Fibroblast of skin of right biceps (primary cell): ENCODE data around the gene ARRB1.
"Not testable (repeated sequence)": the region's sequence is repeated elsewhere in the genome, so short reads cannot be mapped to it uniquely, and the experiment has no call there.

ENCODE experiments used
- DNase-seq: peaks from one replicate; pipeline ENCODE4 v3.0.0-alpha.2; 2013

Gene ARRB1

DNA sequence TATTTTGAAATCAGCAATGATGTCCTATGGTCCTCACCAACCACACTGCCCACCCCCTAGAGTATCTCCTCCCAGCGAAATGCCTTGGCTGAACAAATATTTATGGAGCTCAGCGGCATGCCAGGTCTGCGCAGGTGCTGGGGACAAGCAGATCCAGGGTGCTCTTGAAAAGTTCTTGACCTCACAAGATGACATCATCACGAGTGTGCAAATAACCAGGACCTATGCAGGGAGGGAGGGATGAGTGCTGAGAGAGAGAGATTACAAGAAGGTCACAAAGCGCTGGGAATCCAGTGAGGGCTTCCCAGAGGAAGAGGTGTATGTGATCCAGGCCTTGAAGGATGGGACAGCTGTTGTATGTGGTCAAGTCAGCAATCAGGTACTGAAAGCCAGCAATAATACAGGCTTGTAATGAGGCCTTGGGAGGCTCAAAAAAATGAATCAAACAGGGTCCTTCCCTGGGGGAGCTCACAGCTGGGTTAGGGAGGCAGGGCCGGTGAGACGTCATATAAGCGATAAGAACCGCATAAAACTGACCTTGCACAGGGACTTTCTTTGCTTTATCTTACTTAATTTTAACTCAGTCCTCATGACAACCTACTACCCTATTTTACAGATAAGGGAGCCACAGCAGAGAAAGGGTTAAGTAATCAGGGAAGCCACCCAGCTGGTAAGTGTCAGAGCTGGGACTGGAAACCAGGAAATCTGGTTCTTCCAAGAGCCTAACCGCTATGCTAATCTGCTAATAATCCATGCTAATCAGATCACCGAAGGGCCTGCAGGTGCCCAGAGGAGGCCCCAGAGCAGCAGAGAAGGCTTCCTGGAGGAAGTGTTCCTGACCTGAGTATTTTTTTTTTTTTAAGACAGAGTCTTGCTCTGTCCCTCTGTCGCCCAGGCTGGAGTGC lies 8.2 kb downstream of the ARRB1 start:
- DNase-seq: no peak

DNA sequence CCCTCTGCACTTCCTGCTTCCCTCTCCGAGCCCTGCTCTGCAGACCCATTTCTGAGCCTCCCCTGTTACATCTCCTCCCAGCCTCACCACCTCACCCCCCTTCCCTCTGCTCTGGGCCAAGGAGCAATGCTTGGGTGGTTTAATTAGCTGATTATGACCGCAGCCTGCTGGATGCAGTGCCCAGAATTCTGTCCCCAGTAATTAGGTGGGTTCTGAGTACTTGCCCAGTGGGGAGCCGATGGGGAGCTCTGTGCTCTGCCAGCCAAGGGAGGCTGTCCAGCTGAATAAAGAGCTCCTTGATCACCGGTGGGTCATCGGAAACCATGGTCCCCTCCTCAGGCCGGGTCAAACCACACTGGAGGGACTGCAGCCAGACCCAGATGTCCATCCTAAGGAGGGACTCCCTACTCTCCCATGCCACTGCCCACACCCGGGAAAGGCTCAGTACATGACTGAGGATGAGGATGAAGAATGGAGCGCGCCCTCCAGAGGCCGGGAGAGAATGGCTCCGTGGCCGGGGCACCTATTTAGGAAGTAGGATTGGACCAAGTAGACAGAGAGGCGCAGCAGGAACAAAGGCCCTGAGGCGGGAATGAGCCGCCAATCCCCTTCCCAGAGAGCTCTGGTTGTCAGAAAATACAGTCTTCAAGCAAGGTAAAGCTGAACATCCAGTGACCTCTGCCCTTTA lies 9.1 kb downstream of the ARRB1 start:
- no peak for DNase-seq

DNA sequence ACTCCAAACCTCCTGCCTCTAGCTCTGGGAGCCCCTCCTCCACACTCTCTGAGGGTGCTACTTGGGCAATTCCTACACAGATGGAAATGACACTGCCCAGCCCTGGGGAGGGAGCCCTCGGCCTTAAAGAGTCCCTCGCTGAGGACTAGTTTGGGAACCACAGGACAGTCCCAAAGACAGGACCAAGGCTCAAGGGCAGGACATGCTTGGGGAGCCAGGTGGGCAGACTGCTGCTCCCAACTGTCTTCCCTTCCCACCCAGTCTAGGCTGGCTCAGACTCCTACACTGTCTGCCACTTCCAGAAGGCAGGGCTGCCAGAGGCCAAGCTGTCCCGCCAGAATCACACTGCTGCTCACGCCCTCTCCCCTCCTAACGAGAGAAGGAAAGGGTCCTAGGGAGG lies 9.8 kb downstream of the ARRB1 start:
- no peak for DNase-seq

DNA sequence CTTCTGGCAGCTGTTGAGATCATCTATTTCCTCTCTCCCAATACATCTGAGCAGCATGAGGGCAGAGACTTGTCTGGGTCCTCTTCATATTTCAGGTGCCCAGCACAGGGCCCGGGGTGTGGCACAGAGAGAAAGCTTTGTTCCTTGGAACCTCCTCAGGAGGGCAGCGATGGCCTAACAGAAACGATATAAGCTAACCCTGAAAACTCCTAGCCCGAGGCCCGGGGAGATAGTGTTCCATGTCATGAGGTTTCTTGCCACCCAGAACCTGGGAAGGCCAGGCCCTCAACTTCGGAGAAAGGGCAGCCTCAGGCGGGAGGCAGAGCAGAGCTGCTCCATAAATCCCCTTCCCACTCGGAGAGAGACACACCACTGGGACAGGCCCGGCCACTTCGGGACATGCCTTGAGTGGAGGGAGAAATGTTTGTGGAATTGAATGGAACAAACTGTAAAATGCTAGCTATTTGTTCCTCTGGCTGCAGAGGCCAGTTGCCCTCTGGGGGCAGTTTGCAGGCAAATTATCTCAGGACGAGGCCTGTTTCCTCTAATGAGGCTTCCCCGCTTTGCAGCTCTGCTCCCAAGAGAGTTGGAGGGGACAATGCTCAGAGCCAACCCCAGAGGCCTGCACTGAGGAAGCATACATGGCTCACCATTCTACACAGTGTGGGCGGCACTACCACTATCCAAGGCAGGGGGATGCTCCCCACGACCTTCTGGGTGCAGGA lies 11.6 kb downstream of the ARRB1 start:
- DNase-seq: no peak

DNA sequence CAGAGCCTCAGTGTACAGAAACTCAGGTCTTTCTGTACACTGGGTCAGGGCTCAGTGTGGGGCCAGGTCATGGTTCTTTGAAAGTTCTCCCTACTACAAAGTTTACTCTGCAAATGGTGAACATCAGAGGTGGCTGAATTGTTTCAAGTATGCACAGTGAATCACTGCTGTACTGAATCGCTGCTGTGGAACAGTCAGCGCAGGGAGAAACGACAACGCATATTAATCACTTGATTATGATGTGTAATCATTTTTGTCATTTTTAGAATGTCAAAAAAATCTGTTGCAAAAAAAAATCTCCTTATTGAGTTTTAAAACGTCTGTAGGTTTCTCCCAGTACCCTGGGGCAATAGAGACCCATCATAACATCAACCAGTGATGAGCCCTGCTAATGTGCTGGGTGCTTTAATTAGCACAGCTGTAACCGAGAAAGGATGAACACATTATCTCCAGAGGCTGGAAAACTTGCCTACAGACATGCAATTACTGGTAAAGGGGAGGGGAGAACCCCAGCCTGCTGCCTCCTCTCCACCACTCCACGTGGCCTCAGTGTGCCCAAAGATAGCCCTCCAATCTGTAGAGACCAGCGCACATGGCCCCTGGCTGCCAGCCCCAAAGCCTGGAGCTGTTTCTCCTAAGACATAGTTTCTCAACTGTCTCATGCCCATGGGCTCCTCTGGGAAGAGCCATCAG lies 12.8 kb downstream of the ARRB1 start:
- DNase-seq: peak; percentile 69

DNA sequence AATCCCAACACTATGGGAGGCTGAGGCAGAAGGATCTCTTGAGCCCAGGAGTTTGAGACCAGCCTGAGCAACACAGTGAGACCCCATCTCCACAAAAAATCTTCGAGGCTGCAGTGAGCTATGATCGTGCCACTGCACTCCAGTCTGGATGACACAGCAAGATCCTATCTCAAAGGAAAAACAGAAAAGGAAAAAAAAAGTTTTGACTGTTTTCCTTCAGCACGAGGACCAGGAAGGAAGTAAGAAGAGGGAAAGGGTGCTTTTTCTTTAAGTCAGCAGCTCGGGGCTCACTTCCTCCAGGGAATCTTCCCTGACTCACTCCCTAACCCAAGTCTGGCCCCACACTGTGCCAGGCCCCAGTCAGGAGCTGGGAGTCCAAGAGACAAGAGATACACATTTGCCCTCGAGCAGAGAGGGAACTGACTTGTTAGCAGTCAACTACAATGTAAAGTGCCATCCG lies 14.2 kb downstream of the ARRB1 start:
- DNase-seq: peak; percentile 62

DNA sequence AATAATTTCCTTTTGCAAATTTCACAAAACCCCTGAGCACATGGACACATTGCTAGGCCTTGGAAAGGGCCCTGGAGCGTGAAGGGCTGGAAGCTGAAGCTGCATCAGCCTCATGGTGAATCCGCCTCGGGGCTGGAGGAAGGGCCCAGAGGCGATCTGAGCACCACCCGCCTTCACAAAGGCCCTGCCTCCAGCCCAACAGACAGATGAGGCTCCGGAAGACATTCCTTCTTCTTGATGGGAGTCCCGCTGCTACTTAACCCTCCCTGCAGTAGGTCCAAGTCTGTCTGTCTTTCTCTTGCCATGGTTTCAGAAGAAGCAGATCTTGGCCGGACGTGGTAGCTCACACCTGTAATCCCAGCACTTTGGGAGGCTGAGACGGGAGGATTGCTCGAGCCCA lies 16.5 kb downstream of the ARRB1 start:
- DNase-seq: no peak

DNA sequence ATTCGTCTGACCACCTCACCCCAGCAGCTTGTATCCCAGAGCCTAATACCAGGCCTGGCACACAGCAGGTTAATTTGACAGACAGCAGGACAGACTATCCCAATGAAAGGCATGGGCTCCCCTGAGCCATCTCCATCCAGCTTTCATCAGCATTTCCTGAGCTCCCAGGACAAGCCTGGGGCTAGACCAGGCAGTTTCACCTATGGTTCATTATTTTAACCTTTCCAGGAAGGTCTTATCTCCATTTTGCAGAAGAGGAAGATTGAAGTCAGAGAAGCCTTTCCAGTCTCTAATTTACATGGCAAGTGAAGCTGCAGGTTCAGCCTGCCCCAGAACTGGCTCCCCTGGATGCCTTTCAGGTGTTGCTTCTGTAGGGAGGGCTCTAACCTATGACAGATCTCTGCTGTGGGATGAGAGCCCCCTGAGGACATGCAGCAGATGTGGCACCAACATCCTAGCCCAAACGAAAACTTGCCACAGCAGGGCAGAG lies 17.0 kb downstream of the ARRB1 start:
- DNase-seq: no peak

DNA sequence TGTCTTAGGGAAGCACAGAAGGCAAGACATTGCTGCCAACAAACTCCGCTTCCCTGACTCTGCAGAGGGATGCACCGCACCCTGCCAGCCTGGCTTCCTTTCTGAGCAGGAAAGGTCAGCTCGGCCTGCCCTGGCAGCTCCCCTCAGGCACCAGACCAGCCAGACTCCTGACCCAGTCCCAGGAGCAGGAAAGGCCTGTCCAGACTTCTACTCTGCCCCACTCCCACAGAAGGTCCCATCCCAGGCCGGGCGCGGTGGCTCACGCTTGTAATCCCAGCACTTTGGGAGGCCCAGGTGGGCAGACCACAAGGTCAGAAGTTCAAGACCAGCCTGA lies 17.7 kb downstream of the ARRB1 start:
- DNase-seq: no peak

DNA sequence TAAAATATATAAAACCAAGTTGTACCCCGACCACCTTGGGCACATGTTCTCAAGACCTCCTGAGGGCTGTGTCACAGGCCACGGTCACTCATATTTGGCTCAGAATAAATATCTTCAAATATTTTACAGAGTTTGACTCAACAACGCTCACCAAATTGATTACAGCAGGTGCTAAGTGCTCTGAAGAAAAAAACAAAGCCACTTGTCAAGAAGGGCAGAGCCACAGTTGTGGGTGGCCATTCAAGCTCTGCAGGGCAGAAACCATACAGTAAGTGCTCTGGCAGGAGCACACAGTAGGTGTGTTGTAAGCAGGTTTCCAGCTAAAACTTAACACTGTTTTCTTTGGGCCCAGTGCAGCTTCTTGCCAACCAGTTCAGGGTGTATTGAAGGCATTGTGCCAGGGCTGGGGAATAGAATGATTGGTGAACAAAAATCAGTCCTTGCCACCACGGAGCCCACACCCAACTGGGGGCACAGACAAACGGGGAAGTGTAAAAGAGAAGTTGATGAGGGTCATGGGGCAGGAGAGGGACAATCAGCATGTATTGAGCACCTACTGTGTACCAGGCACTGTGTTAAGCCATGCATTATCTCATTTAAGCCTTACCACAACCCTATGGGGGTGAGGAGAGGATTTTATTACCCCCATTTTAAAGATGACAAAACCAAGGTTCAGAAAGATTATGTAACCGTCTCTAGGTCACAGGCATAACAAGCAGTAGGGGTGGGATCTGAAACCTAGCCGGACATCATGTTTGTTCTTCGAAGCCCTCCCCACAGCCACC lies 18.2 kb downstream of the ARRB1 start:
- no peak for DNase-seq

DNA sequence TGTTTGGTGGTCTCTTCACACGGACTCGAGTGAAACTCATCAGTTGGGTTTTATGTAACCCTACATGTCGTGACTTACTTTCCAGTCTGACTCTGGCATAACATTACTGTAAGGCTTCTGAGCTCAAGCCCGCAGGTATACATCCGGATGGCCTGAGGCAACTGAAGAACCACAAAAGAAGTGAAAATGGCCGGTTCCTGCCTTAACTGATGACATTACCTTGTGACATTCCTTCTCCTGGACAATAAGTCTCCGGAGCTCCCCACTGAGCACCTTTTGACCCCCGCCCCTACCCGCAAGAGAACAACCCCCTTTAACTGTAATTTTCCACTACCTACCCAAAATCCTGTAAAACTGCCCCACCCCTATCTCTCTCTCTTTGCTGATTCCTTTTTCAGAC lies 19.7 kb downstream of the ARRB1 start:
- not testable (repeated sequence) for DNase-seq

DNA sequence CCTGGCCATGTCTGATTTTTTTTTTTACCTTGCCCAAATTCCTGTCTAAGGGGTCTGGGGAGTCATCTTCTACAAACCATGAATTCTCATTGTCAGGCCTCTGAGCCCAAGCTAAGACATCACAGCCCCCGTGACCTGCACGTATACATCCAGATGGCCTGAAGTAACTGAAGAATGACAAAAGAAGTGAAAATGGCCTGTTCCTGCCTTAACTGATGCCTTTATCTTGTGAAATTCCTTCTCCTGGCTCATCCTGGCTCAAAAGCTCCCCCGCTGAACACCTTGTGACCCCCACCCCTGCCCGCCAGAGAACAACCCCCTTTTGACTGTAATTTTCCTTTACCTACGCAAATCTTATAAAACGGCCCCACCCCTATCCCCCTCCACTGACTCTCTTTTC lies 20.2 kb downstream of the ARRB1 start:
- not testable (repeated sequence) for DNase-seq

DNA sequence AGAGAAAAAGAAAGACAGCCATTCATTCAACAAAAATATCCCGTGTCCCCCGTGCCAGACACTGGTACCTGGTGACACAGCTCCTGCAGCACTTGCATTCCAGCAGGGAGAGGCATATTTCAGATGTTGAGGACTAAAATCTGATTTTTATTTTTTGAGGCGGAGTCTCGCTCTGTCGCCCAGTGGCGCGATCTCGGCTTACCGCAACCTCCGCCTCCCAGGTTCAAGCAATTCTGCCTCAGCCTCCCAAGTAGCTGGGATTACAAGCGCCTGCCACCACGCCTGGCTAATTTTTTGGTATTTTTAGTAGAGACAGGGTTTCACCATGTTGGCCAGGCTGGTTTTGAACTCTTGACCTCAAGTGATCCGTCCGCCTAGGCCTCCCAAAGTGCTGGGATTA lies 20.6 kb downstream of the ARRB1 start:
- not testable (repeated sequence) for DNase-seq

DNA sequence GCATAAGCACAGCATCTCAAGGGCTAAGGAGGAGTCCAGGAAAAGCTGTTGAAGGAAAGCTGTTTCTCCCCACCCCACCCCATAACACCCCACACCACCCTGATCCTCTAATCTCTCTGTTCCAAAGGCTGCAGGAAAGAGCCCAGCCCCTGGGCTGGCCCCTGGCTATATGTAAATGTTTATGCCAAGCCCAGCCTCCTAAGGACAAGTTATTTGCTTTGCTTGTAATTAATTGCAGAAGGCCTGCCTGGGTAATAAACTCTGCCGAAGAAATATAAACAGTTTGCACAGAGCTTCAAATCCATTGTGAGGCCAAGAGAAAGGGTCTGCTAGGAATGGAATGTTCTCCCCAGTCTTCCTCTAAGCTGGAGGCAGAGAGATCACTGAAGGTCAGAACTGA lies 21.2 kb downstream of the ARRB1 start:
- DNase-seq: no peak

DNA sequence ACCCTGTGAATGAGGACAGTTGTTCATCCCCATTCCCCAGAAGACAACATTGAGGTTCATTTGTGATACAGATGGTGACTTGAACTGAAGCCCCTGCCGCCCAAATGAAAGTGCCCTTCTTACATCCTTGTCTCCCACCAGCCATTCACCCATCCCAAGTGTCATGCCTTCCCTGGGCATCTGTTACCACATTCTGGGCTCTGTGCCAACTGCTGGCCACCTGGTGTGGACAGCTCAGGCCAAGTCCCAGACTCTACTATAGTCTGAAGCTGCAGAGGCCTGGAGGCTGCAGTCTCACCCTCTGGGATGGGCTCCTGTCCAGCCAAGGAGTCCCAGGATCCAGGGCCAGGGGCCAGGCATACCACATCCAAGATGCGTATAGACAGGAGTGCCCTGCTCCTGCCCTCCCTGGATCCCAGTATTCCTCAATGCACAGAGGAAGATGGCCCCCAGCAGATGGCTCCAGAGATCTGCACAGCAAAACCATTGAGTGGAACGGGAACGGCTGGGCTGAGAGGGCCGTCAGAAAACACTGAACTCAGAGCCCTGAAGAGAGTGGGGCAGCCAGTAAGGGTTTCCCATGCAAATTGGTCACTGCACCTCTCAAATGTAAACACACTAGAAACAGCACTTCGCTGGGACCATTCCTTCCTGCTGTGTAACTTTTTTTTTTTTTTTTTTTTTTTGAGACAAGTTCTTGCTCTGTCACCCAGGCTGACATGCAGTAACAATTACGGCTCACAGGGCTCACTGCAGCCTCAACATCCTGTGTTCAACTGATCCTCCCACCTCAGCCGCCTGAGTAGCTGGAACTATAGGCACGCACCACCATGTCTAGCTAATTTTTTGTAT lies 22.8 kb downstream of the ARRB1 start:
- peak; percentile 71 for DNase-seq

DNA sequence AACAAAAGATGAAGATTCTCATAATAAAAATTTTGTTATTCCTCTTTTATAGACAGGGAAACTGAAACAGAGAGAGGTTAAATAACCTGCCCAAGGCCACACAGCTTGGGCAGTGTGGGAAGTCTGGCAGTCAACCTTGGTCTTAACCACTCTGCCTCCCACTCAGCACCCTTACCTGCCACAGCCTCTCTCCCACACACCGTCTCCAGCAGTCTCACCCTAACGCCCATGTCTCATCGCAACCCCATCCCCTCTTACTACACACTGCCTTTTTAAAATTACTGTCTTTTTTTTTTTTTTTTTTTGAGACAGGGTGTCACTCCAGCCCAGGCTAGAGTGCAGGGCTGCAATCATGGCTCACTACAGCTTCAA lies 25.0 kb downstream of the ARRB1 start:
- no peak for DNase-seq

DNA sequence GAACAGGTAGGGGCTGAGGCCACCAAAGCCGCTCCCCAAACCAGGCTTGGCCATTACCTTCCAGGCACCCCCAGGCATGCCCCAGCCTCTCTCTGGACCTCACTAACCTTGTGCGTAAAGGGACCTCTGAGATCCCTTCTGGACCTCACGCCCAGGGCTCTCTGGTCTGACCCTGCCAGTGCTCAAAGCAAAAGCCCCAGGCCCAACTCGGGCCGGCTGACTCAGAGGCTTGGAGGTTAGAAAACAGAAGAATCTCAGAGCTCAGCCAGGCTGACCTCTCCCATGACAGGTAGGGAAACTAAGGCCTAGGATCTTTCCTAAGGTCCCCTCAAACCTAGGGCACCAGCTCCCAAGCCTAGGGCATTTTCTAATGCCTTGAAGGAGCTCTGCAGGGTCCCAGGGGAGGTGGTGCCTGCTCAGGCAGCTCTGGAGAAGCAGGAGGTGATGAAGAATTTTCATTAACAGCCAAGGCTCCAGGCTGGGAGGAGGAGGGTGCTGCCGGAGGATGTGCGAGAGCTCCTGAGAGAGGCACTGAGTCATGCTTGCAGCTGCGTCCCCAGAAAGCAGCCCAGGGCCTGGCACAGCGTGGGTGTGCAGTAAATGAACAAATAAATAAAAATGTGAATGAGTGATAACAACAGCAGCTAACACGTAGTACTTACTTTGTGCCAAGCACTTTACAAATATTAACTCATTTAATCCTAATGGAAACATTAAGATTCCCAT lies 25.6 kb downstream of the ARRB1 start:
- peak; percentile 82 for DNase-seq

DNA sequence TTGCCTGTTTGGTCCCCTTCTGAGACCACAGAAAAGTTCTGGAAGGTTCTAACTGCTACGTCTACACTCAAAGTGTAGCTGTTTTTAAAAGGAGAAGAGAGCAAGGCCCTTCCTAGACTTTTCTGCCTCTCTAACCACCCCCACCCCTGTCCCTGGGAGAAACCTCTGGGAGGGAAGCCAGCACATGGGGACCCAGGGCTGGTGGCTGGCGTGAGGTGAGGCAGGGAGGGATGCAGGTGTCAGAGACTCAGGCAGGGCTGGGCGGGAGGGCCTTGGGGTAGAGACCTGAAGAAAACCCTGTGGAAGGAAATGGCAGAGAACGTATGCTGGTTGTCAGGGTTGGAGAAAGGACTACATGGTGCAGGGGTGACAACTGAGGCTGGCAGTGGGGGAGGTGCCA lies 26.7 kb downstream of the ARRB1 start:
- DNase-seq: no peak

DNA sequence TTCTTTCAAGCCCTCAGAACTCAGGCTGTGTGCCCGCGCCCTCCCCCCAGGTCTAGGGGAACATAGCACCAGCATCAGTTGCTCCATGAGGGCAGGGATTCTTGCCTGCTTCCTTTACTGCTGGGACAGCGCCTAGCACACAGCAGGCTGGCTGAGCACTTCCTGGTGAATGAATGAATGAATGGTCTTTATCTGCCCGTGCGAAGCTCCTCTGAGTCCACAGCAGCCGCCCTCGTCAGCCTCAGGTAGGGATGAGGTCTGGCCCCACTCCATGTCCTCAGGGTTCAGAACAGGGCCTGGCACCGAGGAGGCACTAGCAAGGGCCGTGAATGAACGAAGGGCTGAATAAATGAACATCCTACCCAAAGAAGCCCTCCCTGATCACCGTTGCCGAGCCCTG lies 27.3 kb downstream of the ARRB1 start:
- DNase-seq: no peak

DNA sequence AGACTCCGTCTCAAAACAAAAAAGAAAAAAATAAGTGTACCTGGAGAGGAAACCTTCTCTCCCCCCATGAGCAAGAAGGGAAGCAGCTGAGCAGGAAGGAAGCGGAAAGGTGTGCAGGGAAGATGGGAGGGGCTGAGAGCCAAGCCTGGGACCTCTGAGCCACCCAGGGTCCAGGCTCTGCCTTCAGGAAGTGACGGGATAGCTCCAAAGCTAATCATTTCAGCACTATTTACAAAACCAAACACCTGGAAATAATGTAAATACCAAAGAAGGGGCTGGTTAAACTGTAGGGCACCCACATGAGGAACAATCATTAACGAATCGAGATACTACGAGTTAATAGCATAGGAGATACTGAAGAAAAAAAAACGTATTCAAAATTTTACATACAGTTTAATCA lies 27.9 kb downstream of the ARRB1 start:
- DNase-seq: no peak

DNA sequence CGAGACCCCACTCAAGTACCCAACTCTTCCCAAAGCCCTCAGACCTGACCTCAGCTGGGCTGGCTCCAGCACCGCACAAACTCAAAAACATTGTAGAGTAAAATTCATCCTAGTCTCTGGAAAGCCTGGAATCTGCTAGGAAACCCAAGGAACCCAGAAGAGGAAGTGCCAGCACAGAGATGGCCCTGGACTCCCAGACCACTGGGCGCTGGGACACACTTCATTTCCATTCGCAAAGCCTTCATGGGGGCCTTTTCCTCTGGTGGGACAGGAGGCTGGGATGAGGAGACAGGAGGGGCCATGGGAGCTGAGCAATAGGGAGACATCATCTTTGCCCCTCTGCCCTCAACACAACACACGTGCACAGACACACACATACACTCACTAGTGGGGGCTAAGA lies 30.8 kb downstream of the ARRB1 start:
- no peak for DNase-seq
